ENCODE measurements around the gene RPS27.

RPS27 gene

DNA sequence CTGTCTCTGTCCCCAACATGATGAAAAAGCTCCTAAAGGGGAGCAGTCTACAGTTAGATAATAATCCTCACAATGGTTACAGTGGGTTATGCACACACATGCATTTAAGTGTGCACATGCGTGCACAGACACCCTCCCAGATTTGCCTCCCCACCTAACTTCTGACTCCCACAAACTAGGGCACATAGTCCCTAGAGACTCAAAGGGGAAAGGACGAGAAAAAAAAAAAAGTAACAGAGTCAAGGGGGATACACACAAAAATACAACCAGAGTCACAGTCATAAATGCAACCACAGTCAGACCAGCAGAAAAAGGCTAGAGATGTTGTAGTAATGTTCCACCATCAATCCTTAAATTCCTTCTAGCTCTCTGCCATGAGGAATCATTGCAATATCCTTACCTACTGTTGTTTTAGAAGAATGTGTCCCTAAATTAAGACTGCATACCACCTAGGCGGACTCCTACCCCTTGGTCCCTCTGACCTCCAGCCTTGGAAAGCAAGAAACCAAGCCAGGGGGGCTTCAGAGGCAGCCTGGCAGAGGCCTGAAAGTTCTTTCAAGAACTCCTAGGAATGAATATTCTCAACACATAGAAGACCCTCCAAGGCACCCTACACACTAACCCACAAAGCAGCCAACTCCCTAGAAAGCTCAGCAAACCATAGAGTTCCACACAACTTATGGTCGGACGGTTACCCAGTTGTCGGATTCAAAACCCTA, 33.4 kb upstream of the RPS27 start:
- TF ChIP-seq, protein P1, sequence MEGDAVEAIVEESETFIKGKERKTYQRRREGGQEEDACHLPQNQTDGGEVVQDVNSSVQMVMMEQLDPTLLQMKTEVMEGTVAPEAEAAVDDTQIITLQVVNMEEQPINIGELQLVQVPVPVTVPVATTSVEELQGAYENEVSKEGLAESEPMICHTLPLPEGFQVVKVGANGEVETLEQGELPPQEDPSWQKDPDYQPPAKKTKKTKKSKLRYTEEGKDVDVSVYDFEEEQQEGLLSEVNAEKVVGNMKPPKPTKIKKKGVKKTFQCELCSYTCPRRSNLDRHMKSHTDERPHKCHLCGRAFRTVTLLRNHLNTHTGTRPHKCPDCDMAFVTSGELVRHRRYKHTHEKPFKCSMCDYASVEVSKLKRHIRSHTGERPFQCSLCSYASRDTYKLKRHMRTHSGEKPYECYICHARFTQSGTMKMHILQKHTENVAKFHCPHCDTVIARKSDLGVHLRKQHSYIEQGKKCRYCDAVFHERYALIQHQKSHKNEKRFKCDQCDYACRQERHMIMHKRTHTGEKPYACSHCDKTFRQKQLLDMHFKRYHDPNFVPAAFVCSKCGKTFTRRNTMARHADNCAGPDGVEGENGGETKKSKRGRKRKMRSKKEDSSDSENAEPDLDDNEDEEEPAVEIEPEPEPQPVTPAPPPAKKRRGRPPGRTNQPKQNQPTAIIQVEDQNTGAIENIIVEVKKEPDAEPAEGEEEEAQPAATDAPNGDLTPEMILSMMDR (IDR thresholded peaks at IDR 0.05): no peak
- Histone ChIP-seq H3K27ac (peak overlapping the region; percentile 79 to 96), H3K4me3 (peak overlapping the region; percentile 91)
- no peak for DNase-seq (ENCODE audit: low spot score)

DNA sequence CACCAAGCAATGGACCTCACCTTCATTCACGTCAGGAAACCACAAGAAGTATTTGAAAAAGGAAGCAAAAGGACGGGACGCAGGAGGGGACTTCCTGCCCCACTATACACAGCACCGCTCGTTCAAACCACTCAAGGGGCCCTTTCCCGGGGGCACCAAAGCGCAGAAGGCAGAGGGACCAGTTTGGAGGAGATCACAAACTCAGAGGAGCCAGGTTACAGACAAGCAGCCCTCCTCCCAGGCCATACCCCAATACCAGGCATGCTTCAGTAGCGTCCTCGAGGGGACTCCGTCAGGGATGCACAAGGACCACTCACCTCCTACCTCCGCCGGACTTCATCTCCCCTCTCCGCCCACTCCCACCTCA, 32.8 kb upstream of the RPS27 start:
- no peak for DNase-seq (ENCODE audit: low spot score)
- Histone ChIP-seq H3K4me3 (peak overlapping the region; percentile 91), H3K27ac (peak overlapping the region; percentile 79 to 96)
- TF ChIP-seq, protein P1 (IDR thresholded peaks at IDR 0.05): no peak

DNA sequence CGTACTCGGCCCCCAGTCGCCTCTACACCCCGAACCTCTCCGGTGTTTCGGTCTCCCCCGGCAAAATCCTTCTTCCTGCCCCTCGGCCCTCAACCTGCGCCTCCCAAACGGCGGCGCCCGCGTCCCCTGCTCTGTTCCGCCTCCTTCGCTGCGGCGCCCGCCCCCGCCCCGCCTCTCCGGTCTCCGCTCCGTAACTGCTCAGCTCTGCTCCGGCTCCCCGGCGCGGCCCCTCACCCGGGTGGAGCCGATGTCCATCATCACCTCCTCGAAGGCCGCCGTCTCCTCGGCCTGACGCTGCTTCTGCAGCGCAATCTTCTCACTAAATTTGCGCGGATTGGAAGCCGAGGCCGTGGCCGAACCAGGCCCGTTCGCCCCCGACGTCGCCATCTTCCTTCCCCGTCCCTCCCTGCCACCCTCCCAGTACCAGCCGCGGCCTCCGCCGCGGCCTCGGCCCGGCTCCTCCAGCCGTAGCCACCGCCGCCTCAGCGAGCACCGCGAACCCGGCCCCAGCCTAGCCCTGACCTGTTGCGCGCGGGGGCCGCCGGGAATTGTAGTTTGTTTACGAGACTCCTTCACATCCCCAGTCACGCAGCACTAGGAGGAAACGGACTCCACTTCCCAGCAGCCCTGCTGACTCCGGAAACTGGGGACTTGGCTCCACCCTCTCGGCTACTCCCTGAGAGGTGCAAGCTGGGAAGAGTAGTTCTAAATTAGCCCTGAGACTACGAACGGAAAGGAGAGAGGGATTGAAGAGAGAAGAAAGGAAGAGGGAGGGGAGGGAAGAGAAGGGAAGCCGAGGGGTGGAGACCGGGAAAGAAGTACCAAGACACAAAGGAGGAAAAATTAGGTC, 32.2 kb upstream of the RPS27 start, which contains the start of gene CRTC2:
Gene CRTC2 (minus strand): TSS at position 502 of the 850 bp plus-strand sequence. CDS start 115 bp downstream, at position 387.
- peak within 1 kb of the TSS; percentile 91 for H3K4me3 ChIP-seq
- DNase-seq (ENCODE audit: low spot score): peak; percentile 99
- TF ChIP-seq, protein P1 (IDR thresholded peaks at IDR 0.05): no peak
- peak within 1 kb of the TSS; percentile 79 to 96 for H3K27ac ChIP-seq

DNA sequence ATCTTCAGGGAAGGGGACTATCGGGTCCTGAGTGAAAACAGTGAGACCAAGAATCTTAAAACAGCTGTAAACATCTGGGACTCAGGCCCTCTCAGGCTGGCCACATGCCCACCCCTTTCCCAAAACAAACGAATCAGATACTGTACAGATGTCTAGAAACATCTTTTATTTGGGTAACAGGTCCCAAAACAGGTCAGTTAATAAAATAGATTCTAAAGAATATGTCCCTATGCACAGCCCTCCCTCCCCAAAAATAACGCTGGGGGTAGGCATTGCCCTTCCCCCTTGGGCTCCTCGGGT, 31.7 kb upstream of the RPS27 start:
- Histone ChIP-seq H3K27ac (peak overlapping the region; percentile 79 to 96), H3K4me3 (peak overlapping the region; percentile 91)
- DNase-seq (ENCODE audit: low spot score): no peak
- TF ChIP-seq, protein P1 (IDR thresholded peaks at IDR 0.05): no peak

DNA sequence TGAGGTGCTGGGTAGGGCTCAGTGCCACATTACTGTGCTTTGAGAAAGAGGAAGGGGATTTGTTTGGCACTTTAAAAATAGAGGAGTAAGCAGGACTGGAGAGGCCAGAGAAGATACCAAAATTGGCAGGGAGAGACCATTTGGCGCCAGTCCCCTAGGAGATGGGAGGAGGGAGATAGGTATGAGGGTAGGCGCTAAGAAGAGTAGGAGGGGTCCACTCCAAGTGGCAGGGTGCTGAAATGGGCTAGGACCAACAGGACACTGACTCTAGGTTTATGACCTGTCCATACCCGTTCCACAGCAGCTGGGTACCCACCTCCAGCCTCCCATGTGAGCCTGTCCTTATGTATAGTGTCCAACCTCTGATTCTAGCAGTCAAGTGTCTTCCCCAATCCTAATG, 31.1 kb upstream of the RPS27 start:
- H3K27ac ChIP-seq: peak overlapping the region; percentile 79 to 96
- no peak overlapping the region for H3K4me3 ChIP-seq
- TF ChIP-seq, protein P1 (IDR thresholded peaks at IDR 0.05): no peak
- no peak for DNase-seq (ENCODE audit: low spot score)

DNA sequence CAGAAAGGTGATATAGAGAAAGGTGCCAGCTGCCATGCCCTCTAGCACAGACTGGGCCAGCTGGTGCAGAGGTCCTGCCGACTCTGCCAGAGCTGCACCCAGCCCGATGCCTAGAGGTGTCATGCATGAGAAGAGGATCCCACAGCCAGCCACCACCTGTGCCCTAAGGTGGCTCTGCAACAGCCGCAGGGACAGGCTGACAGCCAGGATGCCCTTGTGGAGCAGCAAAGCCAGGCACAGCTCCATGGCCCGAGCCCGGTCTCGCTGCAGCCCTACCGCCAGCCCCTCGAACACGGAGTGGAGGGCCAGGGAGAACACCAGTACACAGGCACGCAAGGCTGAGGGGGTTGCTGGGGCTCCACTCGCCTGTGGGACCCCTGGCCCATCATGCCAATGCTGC, 30.4 kb upstream of the RPS27 start:
- TF ChIP-seq, protein P1 (IDR thresholded peaks at IDR 0.05): no peak
- Histone ChIP-seq H3K4me3 (no peak overlapping the region), H3K27ac (peak overlapping the region in 1 of 2 donors; percentile 5)
- no peak for DNase-seq (ENCODE audit: low spot score)

Measured in coronary artery (tissue), 2 donors.